WTC11 (cell line): ENCODE data around the gene TTYH1. TPM values are rescaled to one million over a fixed set of nuclear protein-coding genes. Genes with fewer than 3 reads are reported as not detected.

ENCODE experiments used
- ATAC-seq: fragments of 200-7000 bp; cut with Tn5 transposase; 2 replicates; pipeline ENCODE4 v1.10.0; 2021; ENCODE audit warnings: mild to moderate bottlenecking, moderate library complexity
- CTCF ChIA-PET: fragments of 300-600 bp; sonication (Branson Sonifier 250); formaldehyde crosslinking; loops from one replicate; lab custom pipeline; 2021; ENCODE audit warnings: antibody characterized with exemption; lab: Charles Lee
- POLR2A ChIA-PET: fragments of 350-600 bp; sonication (Branson Sonifier 250); formaldehyde crosslinking; loops from one replicate; lab custom pipeline; 2021; ENCODE audit warnings: antibody characterized with exemption; lab: Charles Lee
- DNase-seq: peaks from one replicate; pipeline ENCODE4 v3.0.0; 2021; ENCODE audit warnings: low spot score
- H3K27ac Mint-ChIP-seq: 2 replicates; pipeline ENCODE4 v1.8.0; 2021; ENCODE audit warnings: mixed read lengths
- H3K27me3 Mint-ChIP-seq: 2 replicates; pipeline ENCODE4 v1.8.0; 2021; ENCODE audit warnings: low read depth, mild to moderate bottlenecking, moderate library complexity, mixed read lengths
- H3K36me3 Mint-ChIP-seq: 2 replicates; pipeline ENCODE4 v1.8.0; 2021; ENCODE audit warnings: mixed read lengths
- H3K4me1 Mint-ChIP-seq: 2 replicates; pipeline ENCODE4 v1.8.0; 2022; ENCODE audit warnings: mixed read lengths
- H3K4me3 Mint-ChIP-seq: 2 replicates; pipeline ENCODE4 v1.8.0; 2021; ENCODE audit warnings: mild to moderate bottlenecking, moderate library complexity, mixed read lengths
- H3K9me3 Mint-ChIP-seq: 2 replicates; pipeline ENCODE4 v1.8.0; 2021; ENCODE audit warnings: mixed read lengths
- CREB1 ChIP-seq: sonication (generic); formaldehyde crosslinking; IDR thresholded peaks from 2 replicates; pipeline ENCODE4 v1.8.0; 2023; ENCODE audit warnings: mild to moderate bottlenecking, missing genetic modification reagents
- ELF4 ChIP-seq: sonication (generic); formaldehyde crosslinking; IDR thresholded peaks from 2 replicates; pipeline ENCODE4 v1.8.1; 2022; ENCODE audit warnings: low read depth, mild to moderate bottlenecking, moderate library complexity, missing genetic modification reagents
- FOXK1 ChIP-seq: sonication (generic); formaldehyde crosslinking; IDR thresholded peaks from 2 replicates; pipeline ENCODE4 v1.8.0; 2022; ENCODE audit warnings: mild to moderate bottlenecking, moderate library complexity, missing genetic modification reagents
- GRHL2 ChIP-seq: fragments of 250-450 bp; sonication (Bioruptor Pico); IDR thresholded peaks from 2 replicates; pipeline ENCODE4 v1.8.0; 2022; ENCODE audit warnings: mild to moderate bottlenecking, moderate library complexity; ENCODE audit not compliant: insufficient replicate concordance, severe bottlenecking
- JUN ChIP-seq: sonication (generic); formaldehyde crosslinking; IDR thresholded peaks from 2 replicates; pipeline ENCODE4 v1.8.0; 2023; ENCODE audit warnings: mild to moderate bottlenecking, missing genetic modification reagents
- NFYB ChIP-seq: sonication (generic); formaldehyde crosslinking; conservative IDR thresholded peaks from 2 replicates; pipeline ENCODE4 v1.8.0; 2022; ENCODE audit warnings: low read depth, missing genetic modification reagents
- NR3C1 ChIP-seq: sonication (generic); formaldehyde crosslinking; conservative IDR thresholded peaks from 2 replicates; pipeline ENCODE4 v1.8.1; 2023; ENCODE audit warnings: low read depth, mild to moderate bottlenecking, missing genetic modification reagents
- RORB ChIP-seq: fragments of 250-450 bp; sonication (Bioruptor Pico); IDR thresholded peaks from 2 replicates; pipeline ENCODE4 v1.9.0; 2021; ENCODE audit warnings: mild to moderate bottlenecking
- SMAD3 ChIP-seq: sonication (generic); formaldehyde crosslinking; IDR thresholded peaks from 2 replicates; pipeline ENCODE4 v1.8.0; 2022; ENCODE audit warnings: missing genetic modification reagents, mild to moderate bottlenecking, borderline replicate concordance
- TEAD1 ChIP-seq: sonication (generic); formaldehyde crosslinking; IDR thresholded peaks from 2 replicates; pipeline ENCODE4 v1.8.0; 2022; ENCODE audit warnings: mild to moderate bottlenecking, missing genetic modification reagents
- ZNF219 ChIP-seq: sonication (generic); formaldehyde crosslinking; IDR thresholded peaks from 2 replicates; pipeline ENCODE4 v1.8.0; 2023; ENCODE audit warnings: missing genetic modification reagents, mild to moderate bottlenecking, borderline replicate concordance
- ZNF396 ChIP-seq: fragments of 250-450 bp; sonication (Bioruptor Pico); IDR thresholded peaks from 2 replicates; pipeline ENCODE4 v1.8.0; 2021; ENCODE audit warnings: mild to moderate bottlenecking, moderate library complexity, borderline replicate concordance
- ZNF416 ChIP-seq: fragments of 250-450 bp; sonication (Bioruptor Pico); IDR thresholded peaks from 2 replicates; pipeline ENCODE4 v1.9.0; 2021; ENCODE audit warnings: mild to moderate bottlenecking, inconsistent platforms
- ZNF423 ChIP-seq: fragments of 250-450 bp; sonication (Bioruptor Pico); IDR thresholded peaks from 2 replicates; pipeline ENCODE4 v2.1.2; 2022; ENCODE audit warnings: mild to moderate bottlenecking, moderate library complexity
- total RNA-seq: library from RNA; stranded (reverse); gene quantifications from 3 replicates; pipeline ENCODE4 v1.2.3, GENCODE V29; 2021
- TF ChIP-seq, protein P1 (sequence below): sonication (generic); formaldehyde crosslinking; IDR thresholded peaks from 2 replicates; pipeline ENCODE4 v1.8.0; 2023; ENCODE audit warnings: missing genetic modification reagents
- TF ChIP-seq, protein P2 (sequence below): sonication (generic); formaldehyde crosslinking; IDR thresholded peaks from 2 replicates; pipeline ENCODE4 v1.8.1; 2022; ENCODE audit warnings: mild to moderate bottlenecking, moderate library complexity, missing genetic modification reagents
- TF ChIP-seq, protein P3 (sequence below): sonication (generic); formaldehyde crosslinking; IDR thresholded peaks from 2 replicates; pipeline ENCODE4 v1.8.0; 2022; ENCODE audit warnings: mild to moderate bottlenecking, missing genetic modification reagents
- TF ChIP-seq, protein P4 (sequence below): sonication (generic); formaldehyde crosslinking; conservative IDR thresholded peaks from 2 replicates; pipeline ENCODE4 v1.8.1; 2022; ENCODE audit warnings: mild to moderate bottlenecking, missing genetic modification reagents
- TF ChIP-seq, protein P5 (sequence below): fragments of 250-450 bp; sonication (Bioruptor Pico); conservative IDR thresholded peaks from 2 replicates; pipeline ENCODE4 v1.9.0; 2021; ENCODE audit warnings: mild to moderate bottlenecking
- TF ChIP-seq, protein P6 (sequence below): fragments of 250-450 bp; sonication (Bioruptor Pico); IDR thresholded peaks from 2 replicates; pipeline ENCODE4 v1.9.0; 2021; ENCODE audit warnings: mild to moderate bottlenecking, borderline replicate concordance
- TF ChIP-seq, protein P7 (sequence below): sonication (generic); formaldehyde crosslinking; IDR thresholded peaks from 2 replicates; pipeline ENCODE4 v1.8.1; 2023; ENCODE audit warnings: mild to moderate bottlenecking, missing genetic modification reagents, moderate library complexity

Gene TTYH1
- total RNA-seq, 1 experiment from 2014 or later: 37.1 TPM

DNA sequence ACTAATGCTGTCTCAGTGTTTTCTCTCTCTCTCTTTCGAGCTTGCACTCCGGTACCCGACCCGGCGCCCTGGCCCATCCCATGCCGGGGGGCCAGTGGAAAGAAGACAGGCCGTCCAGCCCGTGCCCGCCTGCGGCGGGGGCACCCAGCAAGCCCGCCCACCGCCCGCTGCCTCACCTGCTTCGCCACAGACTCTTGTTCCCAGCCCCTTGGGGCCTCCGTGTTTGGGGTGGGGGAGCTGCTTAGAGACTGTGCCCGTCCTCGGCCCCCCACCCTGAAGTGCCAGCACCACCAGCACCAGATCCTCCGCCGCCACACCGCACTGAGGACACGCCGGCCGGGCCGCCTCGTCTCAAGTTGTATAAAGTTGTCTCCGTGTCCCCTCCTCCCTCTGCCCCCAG, 45.9 kb downstream of the TTYH1 start:
- peaks cover 11% of the 10 kb centered on the region for H3K27me3 Mint-ChIP-seq
- CTCF ChIA-PET: interaction anchor here (0.7 to 2.2 kb wide), 2 partner anchors 40 to 69 kb away, joined by 3 to 16 read pairs; no protein-coding TSS in a partner anchor
- H3K36me3 Mint-ChIP-seq: peaks cover 34% of the 10 kb centered on the region
- peaks cover 7% of the 10 kb centered on the region for H3K4me1 Mint-ChIP-seq
- H3K27ac Mint-ChIP-seq: no peak overlapping the region
- POLR2A ChIA-PET: no interaction called here
- H3K9me3 Mint-ChIP-seq: no peaks in the 10 kb centered on the region
- DNase-seq (no peak), ATAC-seq (no peak)
- H3K4me3 Mint-ChIP-seq: no peak overlapping the region; the same call in 1 of the 2 replicates
- TF ChIP-seq, protein P1, sequence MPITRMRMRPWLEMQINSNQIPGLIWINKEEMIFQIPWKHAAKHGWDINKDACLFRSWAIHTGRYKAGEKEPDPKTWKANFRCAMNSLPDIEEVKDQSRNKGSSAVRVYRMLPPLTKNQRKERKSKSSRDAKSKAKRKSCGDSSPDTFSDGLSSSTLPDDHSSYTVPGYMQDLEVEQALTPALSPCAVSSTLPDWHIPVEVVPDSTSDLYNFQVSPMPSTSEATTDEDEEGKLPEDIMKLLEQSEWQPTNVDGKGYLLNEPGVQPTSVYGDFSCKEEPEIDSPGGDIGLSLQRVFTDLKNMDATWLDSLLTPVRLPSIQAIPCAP (CRISPR knock-in tag): 0 out of 2 replicates have a peak, but pooled peaks have one; percentile 32
- no peak for TF ChIP-seq SMAD3 (CRISPR knock-in tag)

DNA sequence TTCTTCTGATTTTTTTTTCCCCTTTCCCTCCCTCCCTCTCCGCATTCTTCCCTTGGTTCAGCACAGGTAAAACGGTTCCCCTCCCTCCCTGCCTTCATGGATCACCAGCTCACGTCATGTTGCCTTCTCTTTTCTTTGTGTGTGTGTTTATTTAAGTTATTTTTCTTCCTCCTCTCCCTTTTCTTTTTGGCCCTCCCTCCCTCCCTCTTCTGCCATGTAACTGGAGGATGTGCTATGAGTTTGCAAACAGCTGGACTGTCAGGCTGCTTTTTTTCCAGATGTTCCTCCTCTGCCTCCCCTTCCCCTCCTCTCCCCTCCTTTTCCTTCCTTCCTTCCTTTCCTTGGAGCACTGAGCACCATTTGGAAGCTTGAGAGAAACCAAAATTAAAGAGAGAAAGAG, 46.3 kb downstream of the TTYH1 start:
- no peak overlapping the region; the same call in 1 of the 2 replicates for H3K4me3 Mint-ChIP-seq
- DNase-seq: no peak
- peaks cover 7% of the 10 kb centered on the region for H3K4me1 Mint-ChIP-seq
- H3K36me3 Mint-ChIP-seq: peaks cover 31% of the 10 kb centered on the region
- peaks cover 15% of the 10 kb centered on the region for H3K27me3 Mint-ChIP-seq
- POLR2A ChIA-PET: interaction anchor here (1.1 kb wide), 1 partner anchor 12 kb away, joined by 7 read pairs; the partner anchor contains the start of gene LENG8
- ATAC-seq: no peak
- H3K9me3 Mint-ChIP-seq: no peaks in the 10 kb centered on the region
- CTCF ChIA-PET: interaction anchor here (0.6 to 2.6 kb wide), 5 partner anchors 12 to 40 kb away, joined by 3 to 27 read pairs (median 13); partner anchors contain the start of gene LENG8
- H3K27ac Mint-ChIP-seq: peak overlapping the region; percentile 44; the same call in 1 of the 2 replicates
- TF ChIP-seq GRHL2 (CRISPR knock-in tag) (no peak), RORB (no peak), JUN (CRISPR knock-in tag) (no peak), NR3C1 (CRISPR knock-in tag) (no peak), FOXK1 (CRISPR knock-in tag) (no peak), CREB1 (CRISPR knock-in tag) (no peak), ZNF219 (CRISPR knock-in tag) (no peak), TEAD1 (CRISPR knock-in tag) (no peak), ZNF396 (CRISPR knock-in tag) (no peak), ZNF416 (no peak), ELF4 (CRISPR knock-in tag) (no peak), ZNF423 (CRISPR knock-in tag) (no peak), NFYB (CRISPR knock-in tag) (no peak)
- TF ChIP-seq, protein P2, sequence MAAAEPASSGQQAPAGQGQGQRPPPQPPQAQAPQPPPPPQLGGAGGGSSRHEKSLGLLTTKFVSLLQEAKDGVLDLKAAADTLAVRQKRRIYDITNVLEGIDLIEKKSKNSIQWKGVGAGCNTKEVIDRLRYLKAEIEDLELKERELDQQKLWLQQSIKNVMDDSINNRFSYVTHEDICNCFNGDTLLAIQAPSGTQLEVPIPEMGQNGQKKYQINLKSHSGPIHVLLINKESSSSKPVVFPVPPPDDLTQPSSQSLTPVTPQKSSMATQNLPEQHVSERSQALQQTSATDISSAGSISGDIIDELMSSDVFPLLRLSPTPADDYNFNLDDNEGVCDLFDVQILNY: no peak
- TF ChIP-seq, protein P3, sequence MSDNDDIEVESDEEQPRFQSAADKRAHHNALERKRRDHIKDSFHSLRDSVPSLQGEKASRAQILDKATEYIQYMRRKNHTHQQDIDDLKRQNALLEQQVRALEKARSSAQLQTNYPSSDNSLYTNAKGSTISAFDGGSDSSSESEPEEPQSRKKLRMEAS (CRISPR knock-in tag): no peak
- TF ChIP-seq, protein P4, sequence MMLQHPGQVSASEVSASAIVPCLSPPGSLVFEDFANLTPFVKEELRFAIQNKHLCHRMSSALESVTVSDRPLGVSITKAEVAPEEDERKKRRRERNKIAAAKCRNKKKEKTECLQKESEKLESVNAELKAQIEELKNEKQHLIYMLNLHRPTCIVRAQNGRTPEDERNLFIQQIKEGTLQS: no peak
- TF ChIP-seq, protein P5, sequence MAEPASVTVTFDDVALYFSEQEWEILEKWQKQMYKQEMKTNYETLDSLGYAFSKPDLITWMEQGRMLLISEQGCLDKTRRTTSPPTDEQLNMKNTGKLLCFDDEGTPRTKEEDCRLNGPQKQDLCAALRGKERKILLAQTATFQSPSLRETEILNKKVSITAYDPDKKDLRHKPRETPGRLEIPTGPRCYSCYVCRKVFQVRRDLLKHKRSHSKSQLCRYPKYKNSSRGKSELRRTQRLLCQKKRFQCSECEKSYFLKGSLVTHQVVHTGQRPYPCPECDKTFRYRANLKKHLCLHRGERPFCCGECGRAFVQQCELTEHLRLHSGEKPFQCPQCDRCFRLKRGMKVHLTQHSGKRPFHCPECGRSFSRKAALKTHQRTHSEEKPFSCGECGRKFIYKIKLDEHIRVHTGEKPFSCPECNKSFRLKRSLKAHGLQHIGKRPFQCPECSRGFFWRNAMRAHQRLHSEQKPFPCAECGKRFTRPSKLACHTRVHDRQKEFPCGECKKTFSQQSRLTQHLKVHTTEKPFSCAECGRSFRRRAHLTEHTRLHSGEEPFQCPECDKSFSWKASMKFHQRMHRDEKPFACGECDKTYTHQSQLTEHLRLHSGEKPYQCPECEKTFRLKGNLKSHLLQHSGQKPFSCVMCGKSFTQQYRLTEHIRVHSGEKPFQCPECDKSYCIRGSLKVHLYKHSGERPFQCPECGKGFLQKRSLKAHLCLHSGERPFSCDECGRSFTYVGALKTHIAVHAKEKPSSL: no peak
- TF ChIP-seq, protein P6, sequence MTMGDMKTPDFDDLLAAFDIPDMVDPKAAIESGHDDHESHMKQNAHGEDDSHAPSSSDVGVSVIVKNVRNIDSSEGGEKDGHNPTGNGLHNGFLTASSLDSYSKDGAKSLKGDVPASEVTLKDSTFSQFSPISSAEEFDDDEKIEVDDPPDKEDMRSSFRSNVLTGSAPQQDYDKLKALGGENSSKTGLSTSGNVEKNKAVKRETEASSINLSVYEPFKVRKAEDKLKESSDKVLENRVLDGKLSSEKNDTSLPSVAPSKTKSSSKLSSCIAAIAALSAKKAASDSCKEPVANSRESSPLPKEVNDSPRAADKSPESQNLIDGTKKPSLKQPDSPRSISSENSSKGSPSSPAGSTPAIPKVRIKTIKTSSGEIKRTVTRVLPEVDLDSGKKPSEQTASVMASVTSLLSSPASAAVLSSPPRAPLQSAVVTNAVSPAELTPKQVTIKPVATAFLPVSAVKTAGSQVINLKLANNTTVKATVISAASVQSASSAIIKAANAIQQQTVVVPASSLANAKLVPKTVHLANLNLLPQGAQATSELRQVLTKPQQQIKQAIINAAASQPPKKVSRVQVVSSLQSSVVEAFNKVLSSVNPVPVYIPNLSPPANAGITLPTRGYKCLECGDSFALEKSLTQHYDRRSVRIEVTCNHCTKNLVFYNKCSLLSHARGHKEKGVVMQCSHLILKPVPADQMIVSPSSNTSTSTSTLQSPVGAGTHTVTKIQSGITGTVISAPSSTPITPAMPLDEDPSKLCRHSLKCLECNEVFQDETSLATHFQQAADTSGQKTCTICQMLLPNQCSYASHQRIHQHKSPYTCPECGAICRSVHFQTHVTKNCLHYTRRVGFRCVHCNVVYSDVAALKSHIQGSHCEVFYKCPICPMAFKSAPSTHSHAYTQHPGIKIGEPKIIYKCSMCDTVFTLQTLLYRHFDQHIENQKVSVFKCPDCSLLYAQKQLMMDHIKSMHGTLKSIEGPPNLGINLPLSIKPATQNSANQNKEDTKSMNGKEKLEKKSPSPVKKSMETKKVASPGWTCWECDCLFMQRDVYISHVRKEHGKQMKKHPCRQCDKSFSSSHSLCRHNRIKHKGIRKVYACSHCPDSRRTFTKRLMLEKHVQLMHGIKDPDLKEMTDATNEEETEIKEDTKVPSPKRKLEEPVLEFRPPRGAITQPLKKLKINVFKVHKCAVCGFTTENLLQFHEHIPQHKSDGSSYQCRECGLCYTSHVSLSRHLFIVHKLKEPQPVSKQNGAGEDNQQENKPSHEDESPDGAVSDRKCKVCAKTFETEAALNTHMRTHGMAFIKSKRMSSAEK (CRISPR knock-in tag): no peak
- TF ChIP-seq, protein P7, sequence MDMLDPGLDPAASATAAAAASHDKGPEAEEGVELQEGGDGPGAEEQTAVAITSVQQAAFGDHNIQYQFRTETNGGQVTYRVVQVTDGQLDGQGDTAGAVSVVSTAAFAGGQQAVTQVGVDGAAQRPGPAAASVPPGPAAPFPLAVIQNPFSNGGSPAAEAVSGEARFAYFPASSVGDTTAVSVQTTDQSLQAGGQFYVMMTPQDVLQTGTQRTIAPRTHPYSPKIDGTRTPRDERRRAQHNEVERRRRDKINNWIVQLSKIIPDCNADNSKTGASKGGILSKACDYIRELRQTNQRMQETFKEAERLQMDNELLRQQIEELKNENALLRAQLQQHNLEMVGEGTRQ: no peak
- TF ChIP-seq, all 79 proteins: peak for 0
